Endometrium (tissue), 2 donors: ENCODE results near the gene RHOH.
"Not testable (repeated sequence)": the region's sequence is repeated elsewhere in the genome, so short reads cannot be mapped to it uniquely, and the experiment has no call there.

ENCODE experiments used
- FAIRE-seq: peaks from 2 replicates; lab custom pipeline; 2012; peaks lifted over from hg19 to GRCh38; lab: Jason Lieb, UNC
- donor health status: control.
- donor health status: control.

RHOH gene

DNA sequence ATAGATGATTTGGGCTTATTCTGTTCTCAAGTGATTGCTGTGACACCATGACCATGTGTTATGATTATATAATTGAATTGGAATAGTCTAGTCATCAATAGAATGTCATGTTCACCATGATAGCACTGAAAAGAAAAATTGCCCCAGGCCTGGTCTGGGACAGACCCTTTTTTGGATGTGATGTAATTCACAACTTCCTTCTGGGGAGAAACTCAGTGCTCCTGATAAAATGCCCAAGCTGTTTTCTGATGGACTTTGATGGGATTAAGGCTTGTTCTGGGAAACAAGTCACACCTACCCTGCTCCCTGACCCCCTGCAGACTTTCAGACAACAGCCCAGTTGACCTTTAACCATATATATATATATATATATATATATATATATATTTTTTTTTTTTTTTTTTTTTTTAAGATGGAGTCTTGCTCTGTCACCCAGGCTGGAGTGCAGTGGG lies 65.3 kb downstream of the RHOH start:
- FAIRE-seq: no peak

- no peak for FAIRE-seq
Measured at GRCh38 chr4:40262861-40263260, 66.0 kb downstream of the RHOH start.

GRCh38 chr4:40264497-40264896 lies 67.7 kb downstream of the RHOH start:
- FAIRE-seq: no peak

GRCh38 chr4:40264995-40265909 lies 68.4 kb downstream of the RHOH start:
- FAIRE-seq: no peak

DNA sequence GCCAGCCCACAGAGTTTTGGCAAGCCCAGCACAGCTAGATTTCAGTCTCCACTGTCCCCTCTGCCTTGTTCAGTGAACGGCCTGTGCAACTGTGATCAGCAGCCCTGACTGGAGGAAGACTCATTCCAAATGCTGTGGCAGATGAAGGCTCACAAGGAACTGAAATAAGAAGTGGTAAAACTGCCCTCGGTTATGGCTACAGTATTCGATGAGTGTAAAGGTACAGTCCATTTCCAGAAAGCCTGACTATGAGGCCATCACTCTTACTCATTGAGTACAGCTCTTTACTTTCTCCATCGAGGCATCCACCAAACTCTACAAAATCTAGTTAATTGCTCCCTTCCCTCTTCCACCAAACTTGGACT lies 69.1 kb downstream of the RHOH start:
- FAIRE-seq: no peak

DNA sequence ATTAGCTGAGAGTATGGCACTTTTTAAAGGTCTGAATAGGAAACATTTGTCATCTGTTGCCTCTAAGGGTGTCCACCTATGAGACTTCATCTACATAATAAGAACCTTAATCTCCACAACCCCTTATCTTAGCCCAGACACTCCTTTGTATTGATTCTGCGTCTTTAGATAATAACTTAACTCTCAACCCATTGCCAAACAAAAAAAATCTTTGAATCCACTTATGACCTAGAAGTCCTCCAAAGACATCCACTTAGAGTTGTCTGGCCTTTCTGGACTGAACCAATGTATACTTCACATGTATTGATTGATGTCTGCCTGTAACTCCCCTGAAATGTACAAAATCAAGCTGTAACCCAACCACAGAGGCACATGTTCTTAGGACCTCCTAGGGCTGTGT lies 72.3 kb downstream of the RHOH start:
- no peak for FAIRE-seq

- FAIRE-seq: no peak
Measured at GRCh38 chr4:40270609-40271008, 73.8 kb downstream of the RHOH start.

DNA sequence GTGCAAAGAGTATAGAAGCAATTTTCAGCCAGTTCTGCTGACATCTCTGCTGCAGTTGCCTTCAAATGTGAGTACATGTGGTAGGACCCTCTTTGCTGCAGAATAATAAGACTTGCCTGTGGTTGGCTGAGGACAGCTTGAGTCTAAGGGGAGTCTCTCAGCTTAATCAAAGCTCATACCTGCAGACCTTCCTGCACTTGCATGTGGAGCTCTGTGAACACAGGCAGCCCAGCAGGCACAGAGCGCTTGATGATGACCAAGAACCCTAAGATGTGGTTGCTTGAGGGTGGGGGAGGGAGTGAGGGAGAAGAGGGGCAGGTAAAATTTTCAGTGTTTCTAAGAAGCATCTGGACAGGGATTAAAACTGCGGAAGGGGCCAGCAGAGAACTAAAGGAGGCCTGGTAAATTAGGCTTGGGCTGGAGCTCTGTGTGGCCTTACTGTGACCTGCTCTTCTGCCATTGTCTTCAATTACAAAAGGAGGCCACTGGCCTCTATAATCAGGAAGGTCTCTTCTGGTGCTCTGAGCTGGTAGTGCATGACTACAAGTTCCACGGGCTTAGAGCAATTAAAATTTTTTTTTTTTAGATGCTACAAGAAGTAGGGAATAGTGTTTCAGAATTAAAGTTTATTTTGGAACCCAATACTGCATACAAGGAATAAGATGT lies 78.4 kb downstream of the RHOH start:
- FAIRE-seq: no peak

GRCh38 chr4:40276546-40276945 lies 79.7 kb downstream of the RHOH start:
- no peak for FAIRE-seq

- FAIRE-seq: no peak
Measured at GRCh38 chr4:40280586-40280985, 83.8 kb downstream of the RHOH start.

GRCh38 chr4:40281099-40281498 lies 84.3 kb downstream of the RHOH start:
- no peak for FAIRE-seq

- no peak for FAIRE-seq
Measured at GRCh38 chr4:40281913-40282312, 85.1 kb downstream of the RHOH start.

DNA sequence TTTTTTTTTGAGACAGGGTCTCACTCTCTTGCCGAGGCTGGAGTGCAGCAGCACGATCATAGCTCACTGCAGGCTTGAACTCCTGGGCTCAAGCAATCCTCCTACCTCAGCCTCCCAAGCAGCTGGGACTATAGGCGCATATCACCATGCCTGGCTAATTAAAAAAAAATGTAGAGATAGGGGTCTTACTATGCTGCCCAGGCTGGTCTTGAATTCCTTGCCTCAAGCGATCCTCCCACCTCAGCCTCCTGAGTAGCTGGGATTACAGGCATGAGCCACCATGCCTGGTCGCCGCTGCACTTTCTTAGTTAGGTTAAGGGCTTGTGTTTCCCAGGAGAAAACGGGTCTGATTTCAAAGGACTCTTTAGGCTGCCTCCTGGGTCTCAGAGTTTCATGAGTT lies 86.0 kb downstream of the RHOH start:
- not testable (repeated sequence) for FAIRE-seq

GRCh38 chr4:40283413-40283812 lies 86.6 kb downstream of the RHOH start:
- FAIRE-seq: no peak

- FAIRE-seq: no peak
Measured at GRCh38 chr4:40283968-40284367, 87.1 kb downstream of the RHOH start.

GRCh38 chr4:40285692-40286091 lies 88.9 kb downstream of the RHOH start:
- FAIRE-seq: no peak

DNA sequence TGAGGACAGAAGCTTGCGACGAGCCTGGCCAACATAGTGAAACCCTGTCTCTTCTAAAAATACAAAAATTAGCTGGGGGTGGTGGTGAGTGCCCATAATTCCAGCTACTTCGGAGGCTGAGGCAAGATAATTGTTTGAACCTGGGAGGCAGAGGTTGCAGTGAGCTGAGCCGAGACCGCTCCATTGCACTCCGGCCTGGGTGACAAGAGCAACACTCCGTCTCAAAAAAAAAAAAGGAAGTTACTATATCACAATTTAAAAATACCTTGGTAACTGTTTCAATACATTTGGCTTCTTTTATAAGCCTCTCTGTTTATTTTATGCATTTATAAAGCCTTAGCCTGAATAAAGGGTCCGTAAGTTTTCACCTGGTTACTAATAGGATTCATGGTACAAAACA lies 91.7 kb downstream of the RHOH start:
- FAIRE-seq: no peak

DNA sequence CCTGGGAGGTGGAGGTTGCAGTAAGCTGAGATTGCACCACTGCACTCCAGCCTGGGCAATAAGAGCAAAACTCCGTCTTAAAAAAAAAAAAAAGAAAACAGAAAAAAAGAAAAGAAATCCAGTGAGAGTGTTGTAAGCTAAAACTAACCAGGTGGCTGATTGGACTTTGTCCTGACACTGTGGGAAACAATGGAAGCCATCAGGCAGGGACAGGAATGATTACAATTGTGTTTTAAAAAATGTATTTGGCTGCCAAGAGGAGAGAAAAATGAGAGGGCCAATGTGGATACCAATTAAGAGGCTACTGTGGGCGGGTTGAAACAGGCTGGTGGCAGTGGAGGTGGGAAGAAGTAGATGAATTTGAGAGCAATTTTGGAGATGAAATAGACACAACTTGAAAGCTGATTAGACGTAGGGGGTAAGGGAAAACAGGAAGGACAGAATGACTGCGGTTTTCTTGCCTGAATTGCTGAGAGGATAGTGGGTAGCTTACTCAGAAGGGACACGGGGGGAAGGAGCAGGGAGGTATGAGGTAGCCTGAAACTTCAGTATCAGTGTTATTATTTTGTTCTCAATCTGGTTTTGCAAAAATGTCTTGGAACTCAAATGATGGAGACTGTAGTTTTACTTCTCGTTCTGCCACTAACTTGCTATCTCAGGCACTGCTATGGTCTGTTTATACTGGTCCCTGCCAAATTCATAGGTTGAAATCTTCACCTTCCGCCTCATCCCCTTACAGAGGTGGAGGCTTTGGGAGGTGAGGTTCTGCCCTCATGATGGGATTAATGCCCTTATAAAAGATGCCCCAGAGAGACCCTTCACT lies 92.7 kb downstream of the RHOH start:
- FAIRE-seq: no peak

DNA sequence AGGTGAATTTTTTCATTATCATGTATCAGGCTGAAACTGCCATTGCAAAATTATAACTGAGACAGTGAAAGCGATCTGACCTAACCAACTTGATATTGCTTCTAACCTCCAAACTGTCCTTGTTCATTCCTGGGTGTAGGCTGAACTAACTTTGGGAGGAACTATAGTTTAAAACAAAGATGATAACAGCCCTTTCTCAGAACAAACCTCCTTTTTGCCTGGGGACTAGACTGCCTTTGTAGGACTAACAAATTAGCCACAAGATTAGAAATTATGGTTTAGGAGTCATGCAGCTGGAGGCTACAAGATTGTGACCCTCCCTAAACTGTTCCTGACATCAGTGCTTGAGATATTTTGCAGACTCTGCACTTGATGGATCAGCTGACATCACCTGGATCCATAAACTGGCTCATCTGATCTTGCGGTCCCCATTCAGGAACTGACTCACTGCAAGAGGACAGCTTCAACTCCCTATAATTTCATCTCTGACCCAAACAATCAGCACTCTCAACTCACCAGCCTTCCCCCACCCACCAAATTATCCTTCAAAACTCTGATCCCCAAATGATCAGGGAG lies 93.9 kb downstream of the RHOH start:
- FAIRE-seq: not testable (repeated sequence)

DNA sequence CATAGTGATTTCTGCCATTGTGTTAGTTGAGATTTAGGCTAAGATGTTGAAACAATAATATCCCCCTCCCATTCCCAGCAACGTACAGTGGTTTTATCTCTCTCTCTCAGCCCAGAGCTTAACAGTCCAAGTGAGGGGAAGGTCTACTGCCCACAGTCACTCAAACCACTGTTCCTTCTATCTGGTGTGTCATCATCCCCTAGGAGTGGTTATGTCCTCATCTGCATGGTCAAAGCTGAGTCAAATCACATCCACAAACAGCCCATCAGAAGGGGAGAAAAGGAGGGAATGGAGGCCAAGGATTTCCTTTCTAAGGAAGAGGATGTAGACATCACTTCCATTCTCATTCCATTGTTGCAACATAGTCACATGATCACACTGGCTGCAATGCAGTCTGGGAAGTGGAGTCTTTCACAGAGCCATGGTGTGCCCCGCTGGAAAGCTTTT lies 95.5 kb downstream of the RHOH start:
- FAIRE-seq: no peak

GRCh38 chr4:40294339-40294738 lies 97.5 kb downstream of the RHOH start:
- no peak for FAIRE-seq

GRCh38 chr4:40295030-40295429 lies 98.2 kb downstream of the RHOH start:
- not testable (repeated sequence) for FAIRE-seq
